NOMO-1 (cell line): Measurements from ENCODE around the gene NUDT8.
A peak's percentile ranks its signal among the peaks of the same experiment; 100 is the strongest.
"Not testable (repeated sequence)": the region's sequence is repeated elsewhere in the genome, so short reads cannot be mapped to it uniquely, and the experiment has no call there.

Experiments
- DNase-seq, 2 experiments: peaks; one replicate each; lab custom pipeline; 2025; ENCODE audit not compliant: unreplicated experiment in 2 of 2; lab: John Stamatoyannopoulos, UW

The NUDT8 gene

GRCh38 chr11:67596753-67597300, 32.9 kb downstream of the NUDT8 start:
- DNase-seq, result no peak

GRCh38 chr11:67594480-67594879, 35.3 kb downstream of the NUDT8 start:
- no peak for DNase-seq

- DNase-seq, result no peak
Measured at GRCh38 chr11:67593565-67593905, 36.2 kb downstream of the NUDT8 start.

GRCh38 chr11:67592880-67593564, 36.7 kb downstream of the NUDT8 start:
- no peak for DNase-seq

DNA sequence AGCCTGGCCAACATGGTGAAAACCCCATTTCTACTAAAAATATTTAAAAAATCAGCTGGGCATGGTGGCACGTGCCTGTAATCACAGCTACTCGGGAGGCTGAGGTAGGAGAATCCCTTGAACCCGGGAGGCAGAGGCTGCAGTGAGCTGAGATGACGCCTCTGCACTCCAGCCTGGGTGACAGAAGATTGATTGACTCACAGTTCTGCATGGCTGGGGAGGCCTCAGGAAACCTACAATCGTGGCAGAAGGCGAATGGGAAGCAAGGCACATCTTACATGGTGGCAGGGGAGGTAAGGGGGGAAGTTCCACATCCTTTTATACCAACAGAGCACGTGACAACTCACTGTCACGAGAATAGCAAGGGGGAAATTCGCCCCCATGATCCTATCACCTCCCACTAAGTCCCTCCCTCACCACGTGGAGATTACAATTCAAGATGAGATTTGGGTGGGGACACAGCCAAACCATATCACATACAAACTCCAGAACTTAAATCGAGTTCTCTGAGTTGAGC, 40.8 kb downstream of the NUDT8 start:
- DNase-seq, result not testable (repeated sequence)

GRCh38 chr11:67588136-67588503, 41.6 kb downstream of the NUDT8 start:
- no peak for DNase-seq

GRCh38 chr11:67586568-67587250, 43.0 kb downstream of the NUDT8 start:
- no peak for DNase-seq

DNA sequence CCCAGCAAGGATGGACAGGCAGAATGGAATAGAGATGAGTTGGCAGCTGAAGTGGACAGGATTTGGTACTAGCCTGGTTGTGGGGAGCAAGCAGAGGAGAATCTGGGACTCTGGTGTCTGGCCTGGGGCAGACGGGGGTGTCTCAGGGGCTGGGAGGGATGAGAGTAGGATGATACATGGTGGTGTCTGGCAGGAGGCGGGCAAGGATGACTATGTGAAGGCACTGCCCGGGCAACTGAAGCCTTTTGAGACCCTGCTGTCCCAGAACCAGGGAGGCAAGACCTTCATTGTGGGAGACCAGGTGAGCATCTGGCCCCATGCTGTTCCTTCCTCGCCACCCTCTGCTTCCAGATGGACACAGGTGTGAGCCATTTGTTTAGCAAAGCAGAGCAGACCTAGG, 43.8 kb downstream of the NUDT8 start:
- DNase-seq, result no peak

DNA sequence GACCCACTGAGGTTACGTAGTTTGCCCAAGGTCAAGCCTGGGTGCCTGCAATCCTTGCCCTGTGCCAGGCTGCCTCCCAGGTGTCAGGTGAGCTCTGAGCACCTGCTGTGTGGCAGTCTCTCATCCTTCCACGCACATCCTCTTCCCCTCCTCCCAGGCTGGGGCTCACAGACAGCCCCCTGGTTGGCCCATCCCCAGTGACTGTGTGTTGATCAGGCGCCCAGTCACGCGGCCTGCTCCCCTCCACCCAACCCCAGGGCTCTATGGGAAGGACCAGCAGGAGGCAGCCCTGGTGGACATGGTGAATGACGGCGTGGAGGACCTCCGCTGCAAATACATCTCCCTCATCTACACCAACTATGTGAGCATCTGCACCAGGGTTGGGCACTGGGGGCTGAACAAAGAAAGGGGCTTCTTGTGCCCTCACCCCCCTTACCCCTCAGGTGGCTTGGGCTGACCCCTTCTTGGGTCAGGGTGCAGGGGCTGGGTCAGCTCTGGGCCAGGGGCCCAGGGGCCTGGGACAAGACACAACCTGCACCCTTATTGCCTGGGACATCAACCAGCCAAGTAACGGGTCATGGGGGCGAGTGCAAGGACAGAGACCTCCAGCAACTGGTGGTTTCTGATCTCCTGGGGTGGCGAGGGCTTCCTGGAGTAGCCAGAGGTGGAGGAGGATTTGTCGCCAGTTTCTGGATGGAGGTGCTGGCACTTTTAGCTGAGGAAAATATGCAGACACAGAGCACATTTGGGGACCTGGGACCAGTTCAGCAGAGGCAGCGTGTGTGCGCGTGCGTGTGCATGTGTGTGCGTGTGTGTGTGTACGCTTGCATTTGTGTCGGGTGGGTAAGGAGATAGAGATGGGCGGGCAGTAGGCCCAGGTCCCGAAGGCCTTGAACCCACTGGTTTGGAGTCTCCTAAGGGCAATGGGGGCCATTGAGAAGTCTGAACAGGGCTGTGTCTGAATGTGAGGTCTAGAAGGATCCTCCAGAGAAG, 44.6 kb downstream of the NUDT8 start:
- no peak for DNase-seq

DNA sequence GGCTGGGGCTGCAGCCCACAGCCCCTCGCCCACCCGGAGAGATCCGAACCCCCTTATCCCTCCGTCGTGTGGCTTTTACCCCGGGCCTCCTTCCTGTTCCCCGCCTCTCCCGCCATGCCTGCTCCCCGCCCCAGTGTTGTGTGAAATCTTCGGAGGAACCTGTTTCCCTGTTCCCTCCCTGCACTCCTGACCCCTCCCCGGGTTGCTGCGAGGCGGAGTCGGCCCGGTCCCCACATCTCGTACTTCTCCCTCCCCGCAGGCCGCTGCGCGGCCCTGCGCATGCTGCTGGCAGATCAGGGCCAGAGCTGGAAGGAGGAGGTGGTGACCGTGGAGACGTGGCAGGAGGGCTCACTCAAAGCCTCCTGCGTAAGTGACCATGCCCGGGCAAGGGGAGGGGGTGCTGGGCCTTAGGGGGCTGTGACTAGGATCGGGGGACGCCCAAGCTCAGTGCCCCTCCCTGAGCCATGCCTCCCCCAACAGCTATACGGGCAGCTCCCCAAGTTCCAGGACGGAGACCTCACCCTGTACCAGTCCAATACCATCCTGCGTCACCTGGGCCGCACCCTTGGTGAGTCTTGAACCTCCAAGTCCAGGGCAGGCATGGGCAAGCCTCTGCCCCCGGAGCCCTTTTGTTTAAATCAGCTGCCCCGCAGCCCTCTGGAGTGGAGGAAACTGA, 45.4 kb downstream of the NUDT8 start:
- DNase-seq, result peak; percentile 65 to 77

- DNase-seq, result peak; percentile 85 to 93
Measured at GRCh38 chr11:67583247-67584204, 46.2 kb downstream of the NUDT8 start, which contains the start of gene GSTP1. GSTP1 (plus strand) TSS chr11:67583812; CDS start chr11:67583844, 32 bp downstream.

DNA sequence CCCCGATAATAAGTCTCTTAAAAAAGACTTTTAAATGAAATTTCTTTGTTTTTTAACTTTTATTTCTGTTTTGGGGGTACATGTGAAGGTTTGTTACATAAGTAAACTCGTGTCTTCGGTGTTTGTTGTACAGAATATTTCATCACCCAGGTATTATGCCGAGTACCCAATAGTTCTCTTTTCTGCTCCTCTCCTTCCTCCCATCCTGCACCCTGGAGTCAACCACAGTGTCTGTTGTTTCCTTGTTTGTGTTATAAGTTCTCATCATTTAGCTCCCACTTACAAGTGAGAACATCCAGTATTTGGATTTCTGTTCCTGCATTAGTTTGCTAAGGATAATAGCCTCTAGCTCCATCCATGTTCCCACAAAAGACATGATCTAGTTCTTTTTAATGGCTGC, 47.7 kb downstream of the NUDT8 start:
- DNase-seq, result no peak

- DNase-seq, result no peak
Measured at GRCh38 chr11:67581469-67581868, 48.3 kb downstream of the NUDT8 start.

DNA sequence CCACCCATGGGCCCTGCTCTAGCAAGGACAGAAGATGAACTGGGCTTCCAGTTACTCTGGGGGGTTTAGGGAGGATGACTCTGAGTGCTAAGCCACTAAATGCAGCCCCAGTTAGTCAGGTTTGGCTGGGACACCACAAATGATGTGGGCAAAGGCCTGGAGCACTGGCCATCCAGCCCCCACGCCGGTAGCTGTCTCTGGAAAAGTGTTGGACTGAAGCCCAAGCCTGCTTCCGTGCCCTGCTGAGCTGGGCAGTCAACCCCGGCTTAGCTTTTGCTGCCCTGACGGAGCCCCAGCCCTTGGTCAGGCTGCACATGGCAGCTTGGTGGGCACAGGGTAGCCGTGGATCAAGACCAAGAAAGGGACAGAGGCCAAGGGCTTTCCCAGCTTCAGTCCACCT, 51.8 kb downstream of the NUDT8 start:
- no peak for DNase-seq
